ENCODE data around the gene HAND2. TPM values are rescaled to one million over a fixed set of nuclear protein-coding genes. Genes with fewer than 3 reads are reported as not detected.

Gene HAND2
- total RNA-seq, 4 donors from 2014 or later: 4.2 to 29.2 (median 12.3) TPM

DNA sequence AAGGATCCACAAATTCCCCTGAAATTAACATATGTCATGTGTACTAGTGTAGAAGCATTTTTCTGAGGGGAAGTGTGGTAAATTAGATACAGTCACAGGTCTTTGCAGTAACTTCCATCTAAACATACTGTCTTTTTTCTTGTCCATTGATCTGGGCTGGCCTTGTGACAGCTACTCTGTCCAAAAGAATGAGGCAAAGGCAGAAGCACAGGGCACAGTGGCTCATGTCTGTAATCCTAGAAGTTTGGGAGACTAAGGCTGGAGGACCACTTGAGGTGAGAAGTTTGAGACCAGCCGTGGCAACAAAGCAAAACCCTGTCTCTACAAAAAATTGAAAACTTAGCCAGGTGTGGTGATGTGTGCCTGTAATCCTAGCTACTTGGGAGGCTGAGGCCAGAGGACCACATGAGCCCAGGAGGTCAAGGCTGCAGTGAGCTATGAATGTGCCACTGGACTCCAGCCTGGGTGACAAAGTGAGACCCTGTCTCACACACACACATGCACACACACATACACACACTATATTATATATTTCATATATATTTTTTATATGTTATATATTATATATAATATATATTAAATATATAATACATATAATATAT is 47.6 kb downstream of the HAND2 start:
- DNase-seq (ENCODE audit: low spot score) (no peak), ATAC-seq (ENCODE audit: low FRiP score) (no peak)
- TF ChIP-seq, protein P1, sequence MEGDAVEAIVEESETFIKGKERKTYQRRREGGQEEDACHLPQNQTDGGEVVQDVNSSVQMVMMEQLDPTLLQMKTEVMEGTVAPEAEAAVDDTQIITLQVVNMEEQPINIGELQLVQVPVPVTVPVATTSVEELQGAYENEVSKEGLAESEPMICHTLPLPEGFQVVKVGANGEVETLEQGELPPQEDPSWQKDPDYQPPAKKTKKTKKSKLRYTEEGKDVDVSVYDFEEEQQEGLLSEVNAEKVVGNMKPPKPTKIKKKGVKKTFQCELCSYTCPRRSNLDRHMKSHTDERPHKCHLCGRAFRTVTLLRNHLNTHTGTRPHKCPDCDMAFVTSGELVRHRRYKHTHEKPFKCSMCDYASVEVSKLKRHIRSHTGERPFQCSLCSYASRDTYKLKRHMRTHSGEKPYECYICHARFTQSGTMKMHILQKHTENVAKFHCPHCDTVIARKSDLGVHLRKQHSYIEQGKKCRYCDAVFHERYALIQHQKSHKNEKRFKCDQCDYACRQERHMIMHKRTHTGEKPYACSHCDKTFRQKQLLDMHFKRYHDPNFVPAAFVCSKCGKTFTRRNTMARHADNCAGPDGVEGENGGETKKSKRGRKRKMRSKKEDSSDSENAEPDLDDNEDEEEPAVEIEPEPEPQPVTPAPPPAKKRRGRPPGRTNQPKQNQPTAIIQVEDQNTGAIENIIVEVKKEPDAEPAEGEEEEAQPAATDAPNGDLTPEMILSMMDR (IDR thresholded peaks at IDR 0.05): no peak

DNA sequence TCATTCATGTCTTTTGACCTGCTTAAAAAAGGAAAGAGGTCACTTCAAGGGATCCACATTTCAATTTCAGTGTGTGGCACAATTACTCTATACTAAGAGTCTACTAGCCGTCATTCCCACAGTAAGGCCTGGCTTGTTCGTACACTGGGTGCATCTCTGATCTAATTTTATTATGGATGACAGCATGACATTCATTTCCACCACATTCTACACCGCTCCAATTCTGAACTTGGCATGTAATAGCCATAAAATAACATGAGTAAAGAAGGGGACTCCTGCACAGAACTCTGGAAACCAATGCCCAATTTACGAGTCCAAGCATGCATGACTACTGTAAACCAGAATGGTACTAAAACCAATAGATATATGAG is 51.1 kb downstream of the HAND2 start:
- ATAC-seq (ENCODE audit: low FRiP score) (no peak), DNase-seq (ENCODE audit: low spot score) (no peak)
- TF ChIP-seq, protein P1 (IDR thresholded peaks at IDR 0.05): no peak

DNA sequence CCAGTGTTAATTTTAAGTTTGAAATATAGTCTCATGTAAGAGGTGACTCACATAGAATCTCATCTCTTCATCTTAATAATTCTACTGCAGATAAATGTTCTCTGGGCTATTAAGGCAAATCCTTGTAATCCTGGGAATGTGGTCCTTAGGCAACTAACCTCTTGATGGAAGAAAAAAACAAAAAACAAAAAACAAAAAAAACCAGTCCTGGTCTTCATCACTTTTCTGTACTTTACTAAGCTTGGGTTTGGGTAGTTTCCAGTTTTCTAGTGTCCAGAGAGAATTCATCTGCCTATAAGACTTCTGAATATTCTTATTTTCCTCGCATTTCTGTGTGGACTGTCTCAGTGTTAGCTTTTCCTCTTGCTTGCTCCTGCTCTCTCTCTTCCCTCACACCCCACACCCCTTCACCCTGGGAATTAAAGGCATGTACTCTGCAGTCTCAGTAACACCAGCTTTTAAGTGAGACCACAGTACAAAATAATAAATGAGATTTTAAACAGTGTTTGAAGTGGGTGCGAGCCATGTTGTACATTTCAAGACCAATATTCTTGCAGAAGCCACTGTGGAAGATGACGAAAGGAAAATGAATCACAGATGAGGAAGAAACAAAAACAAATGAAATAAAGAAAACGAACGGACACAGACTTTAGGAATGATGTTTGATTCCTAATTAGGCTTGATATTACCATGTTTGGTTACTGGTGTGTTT is 51.7 kb downstream of the HAND2 start:
- TF ChIP-seq, protein P1 (IDR thresholded peaks at IDR 0.05): no peak
- DNase-seq (ENCODE audit: low spot score) (no peak), ATAC-seq (ENCODE audit: low FRiP score) (no peak)

GRCh38 chr4:173477016-173477415 is 53.0 kb downstream of the HAND2 start:
- TF ChIP-seq, protein P1 (IDR thresholded peaks at IDR 0.05): no peak
- ATAC-seq (ENCODE audit: low FRiP score) (peak; percentile 78), DNase-seq (ENCODE audit: low spot score) (no peak)

Other genes starting within 250 kb of the HAND2 start
- gene HMGB2, start 195.9 kb downstream of the HAND2 start, total RNA-seq: 100 to 1,000 TPM in 1 of 4 donors, 10 to 100 TPM in 3; 32.5 to 109 (median 51.7) TPM
- 10 to 100 TPM; 25.8 to 61.9 (median 32.7) TPM for gene SAP30, start 159.3 kb downstream of the HAND2 start, total RNA-seq
- gene SCRG1, start 131.1 kb downstream of the HAND2 start, total RNA-seq: under 1 TPM; 0.25 to 0.79 (median 0.50) TPM